Mesendoderm (in vitro differentiated cells): ENCODE measurements around the gene EPSTI1.

Experiments
- DNase-seq: peaks from one replicate; pipeline ENCODE4 v3.0.0; 2013
- H2AK5ac ChIP-seq: 2 replicates; pipeline ENCODE4 v1.6.1; 2013; ENCODE audit warnings: low read length, inconsistent platforms
- H2BK120ac ChIP-seq: 2 replicates; pipeline ENCODE4 v1.6.1; 2013; ENCODE audit warnings: low read depth, mild to moderate bottlenecking, low read length, moderate library complexity, mixed read lengths
- H2BK15ac ChIP-seq: replicated peaks from 2 replicates; pipeline ENCODE4 v1.6.1; 2013; ENCODE audit warnings: low read depth, mild to moderate bottlenecking, moderate library complexity
- H2BK5ac ChIP-seq: 2 replicates; pipeline ENCODE4 v1.6.1; 2013; ENCODE audit warnings: low read length, inconsistent platforms
- H3K18ac ChIP-seq: 2 replicates; pipeline ENCODE4 v1.6.1; 2013; ENCODE audit warnings: mild to moderate bottlenecking, low read length, mixed read lengths
- H3K23ac ChIP-seq: one replicate; pipeline ENCODE4 v1.6.1; 2013; ENCODE audit warnings: low read length
- H3K27ac ChIP-seq: 2 replicates; pipeline ENCODE4 v1.5.1; 2013; ENCODE audit warnings: low read depth, mild to moderate bottlenecking, inconsistent platforms, low read length, moderate library complexity
- H3K27me3 ChIP-seq: 2 replicates; pipeline ENCODE4 v1.6.1; 2013; ENCODE audit warnings: low read length, control low read depth, mild to moderate bottlenecking, inconsistent platforms; ENCODE audit not compliant: insufficient read depth, poor library complexity
- H3K36me3 ChIP-seq: 2 replicates; pipeline ENCODE4 v1.6.1; 2013; ENCODE audit warnings: low read length, inconsistent platforms; ENCODE audit not compliant: control insufficient read depth, insufficient read depth
- H3K4ac ChIP-seq: one replicate; pipeline ENCODE4 v1.6.1; 2013; ENCODE audit warnings: low read depth, mild to moderate bottlenecking, low read length, moderate library complexity
- H3K4me1 ChIP-seq: 2 replicates; pipeline ENCODE4 v1.6.1; 2013; ENCODE audit warnings: low read depth, low read length, inconsistent platforms; ENCODE audit not compliant: control insufficient read depth
- H3K4me2 ChIP-seq: 2 replicates; pipeline ENCODE4 v1.6.1; 2013; ENCODE audit warnings: low read length
- H3K4me3 ChIP-seq: 2 replicates; pipeline ENCODE4 v1.5.1; 2013; ENCODE audit warnings: mild to moderate bottlenecking, low read length
- H3K56ac ChIP-seq: one replicate; pipeline ENCODE4 v1.6.1; 2013; ENCODE audit warnings: low read length
- H3K79me1 ChIP-seq: 2 replicates; pipeline ENCODE4 v1.6.1; 2013; ENCODE audit warnings: low read length, inconsistent platforms
- H3K79me2 ChIP-seq: 2 replicates; pipeline ENCODE4 v1.6.1; 2013; ENCODE audit warnings: mild to moderate bottlenecking, low read length; ENCODE audit not compliant: control insufficient read depth, insufficient read depth
- H3K9ac ChIP-seq: 2 replicates; pipeline ENCODE4 v1.6.1; 2013; ENCODE audit warnings: low read length, inconsistent platforms
- H4K5ac ChIP-seq: one replicate; pipeline ENCODE4 v1.6.1; 2013; ENCODE audit warnings: low read length
- H4K8ac ChIP-seq: one replicate; pipeline ENCODE4 v1.6.1; 2013; ENCODE audit warnings: low read depth, mild to moderate bottlenecking, control low read depth, low read length, moderate library complexity
- WGBS: extraction: QIAGEN DNeasy Blood & Tissue Kit; methylation state at CpG from one replicate; pipeline ENCODE4 v1.1.7; 2013; ENCODE audit warnings: low lambda C conversion rate, missing lambda C conversion rate; ENCODE audit not compliant: insufficient coverage; ENCODE audit errors: extremely low coverage; 5-methylcytosine and 5-hydroxymethylcytosine counted together

The EPSTI1 gene

DNA sequence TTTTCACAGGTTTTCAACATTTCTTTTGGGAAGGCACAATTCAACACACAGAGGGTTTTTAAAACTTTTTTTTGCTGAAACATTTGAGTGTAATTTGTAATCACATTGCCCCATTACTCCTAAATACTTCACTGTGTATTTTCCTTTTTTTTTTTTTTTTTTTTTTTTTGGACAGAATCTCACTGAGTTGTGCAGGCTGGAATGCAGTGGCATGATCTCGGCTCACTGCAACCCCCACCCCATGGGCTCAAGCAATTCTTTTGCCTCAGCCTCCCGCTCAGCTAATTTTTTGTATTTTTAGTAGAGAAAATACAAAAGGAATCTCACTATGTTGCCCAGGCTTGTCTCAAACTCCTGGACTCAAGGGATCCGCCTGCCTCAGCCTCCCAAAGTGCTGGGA is 16.6 kb upstream of the EPSTI1 start:
- no peaks in the 10 kb centered on the region for H3K4me1 ChIP-seq
- no peak overlapping the region for H3K4me3 ChIP-seq
- no peak for DNase-seq
- no CpG with 5 or more reads among the region's 3 CpGs for WGBS
- no peaks in the 10 kb centered on the region for H3K36me3 ChIP-seq
- H2BK120ac ChIP-seq, result no peak overlapping the region
- no peak overlapping the region for H3K23ac ChIP-seq
- no peaks in the 10 kb centered on the region for H3K79me1 ChIP-seq
- no peaks in the 10 kb centered on the region for H3K79me2 ChIP-seq
- no peak overlapping the region for H3K9ac ChIP-seq
- peak overlapping the region; percentile 18 for H3K18ac ChIP-seq
- H3K27ac ChIP-seq, result no peak overlapping the region
- H3K56ac ChIP-seq, result no peak overlapping the region
- H2AK5ac ChIP-seq, result no peak overlapping the region
- no peaks in the 10 kb centered on the region for H3K27me3 ChIP-seq
- H3K4me2 ChIP-seq, result no peak overlapping the region
- peak overlapping the region; percentile 56 for H4K8ac ChIP-seq
- H3K4ac ChIP-seq, result no peak overlapping the region
- H4K5ac ChIP-seq, result no peak overlapping the region
- H2BK5ac ChIP-seq, result no peak overlapping the region
- peak overlapping the region; percentile 92 for H2BK15ac ChIP-seq

DNA sequence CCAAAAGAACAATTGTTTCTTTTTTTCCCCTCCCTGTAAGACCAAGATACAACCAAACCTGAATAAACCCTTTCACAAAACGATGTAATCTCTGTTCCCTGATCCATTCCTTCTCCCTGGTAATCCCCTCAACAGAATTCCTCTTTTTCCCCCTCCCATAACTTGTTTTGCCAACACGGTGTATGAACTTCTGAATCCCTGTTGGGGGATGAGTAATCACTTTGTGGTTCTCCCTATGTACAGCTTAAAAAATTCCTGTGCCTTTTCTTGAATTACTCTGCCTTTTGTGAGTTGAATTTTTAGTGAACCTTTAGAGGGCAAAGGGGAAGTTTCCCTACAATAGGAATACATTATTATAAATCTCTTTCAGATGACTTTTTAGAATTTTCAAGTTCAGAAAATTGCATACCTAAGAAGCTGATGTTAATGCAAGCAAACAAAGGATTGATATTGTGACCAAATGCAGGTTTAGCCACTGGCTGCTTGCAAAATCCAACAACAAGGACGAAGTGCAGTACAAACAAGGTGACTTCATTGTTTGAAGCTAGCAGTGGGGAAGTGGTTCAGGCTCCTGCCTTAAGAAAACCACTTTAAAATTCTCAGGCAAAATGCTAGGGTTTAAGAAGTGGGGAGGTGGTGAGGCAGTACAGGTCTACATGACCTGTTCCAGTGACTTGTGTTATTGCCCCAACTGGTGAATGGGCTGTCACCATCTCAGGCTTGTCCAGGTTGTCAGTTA is 15.0 kb upstream of the EPSTI1 start:
- Histone ChIP-seq H3K36me3 (no peaks in the 10 kb centered on the region), H3K4ac (no peak overlapping the region), H3K4me1 (no peaks in the 10 kb centered on the region), H3K9ac (no peak overlapping the region), H4K5ac (no peak overlapping the region), H3K4me3 (no peak overlapping the region), H3K79me2 (no peaks in the 10 kb centered on the region), H3K79me1 (no peaks in the 10 kb centered on the region), H2BK120ac (peak overlapping the region; percentile 62), H4K8ac (peak overlapping the region; percentile 5), H3K23ac (no peak overlapping the region), H2BK5ac (no peak overlapping the region), H3K56ac (peak overlapping the region; percentile 58), H3K27ac (peak overlapping the region; percentile 16), H3K18ac (peak overlapping the region; percentile 90), H2BK15ac (peak overlapping the region; percentile 57), H2AK5ac (no peak overlapping the region), H3K27me3 (no peaks in the 10 kb centered on the region), H3K4me2 (no peak overlapping the region)
- peak; percentile 50 for DNase-seq
- WGBS, result no CpG with 5 or more reads among the region's 3 CpGs

DNA sequence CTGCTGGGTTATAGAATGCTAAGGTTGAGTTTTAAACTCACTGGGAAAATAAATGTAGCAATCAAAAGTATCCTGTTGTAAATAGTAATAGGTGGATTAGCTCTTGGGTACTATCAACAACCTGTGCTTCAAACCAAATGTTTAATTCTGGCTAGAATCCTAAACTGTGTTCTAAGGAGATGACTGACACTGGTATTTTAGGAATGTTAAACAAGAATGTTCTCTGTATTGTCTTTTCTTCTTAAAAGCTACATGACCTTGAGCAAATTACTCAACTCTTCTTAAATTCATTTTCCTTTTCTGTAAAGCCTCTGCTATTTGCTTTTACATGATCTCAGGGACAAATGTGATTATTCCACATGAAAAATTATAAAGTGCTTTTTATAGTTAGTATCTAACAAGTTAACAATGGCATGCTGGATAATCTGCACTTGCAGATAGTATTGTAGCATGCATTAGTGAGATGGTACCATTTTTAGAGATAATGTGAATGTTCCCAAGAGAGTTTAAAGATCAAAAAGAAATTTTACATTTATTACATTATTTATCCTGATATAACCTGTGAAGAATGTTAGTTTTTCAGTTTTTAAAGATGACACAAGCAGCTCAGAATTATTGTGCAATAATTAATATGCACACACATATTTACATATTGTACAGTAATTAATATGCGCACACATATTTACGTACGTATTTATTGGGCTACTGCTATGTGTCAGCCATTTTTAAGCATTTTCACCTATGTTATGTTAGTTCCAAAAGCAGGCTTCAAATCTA is 13.6 kb upstream of the EPSTI1 start:
- Histone ChIP-seq H3K4me2 (no peak overlapping the region), H2BK15ac (no peak overlapping the region), H3K79me2 (no peaks in the 10 kb centered on the region), H3K4ac (no peak overlapping the region), H3K4me3 (no peak overlapping the region), H3K4me1 (no peaks in the 10 kb centered on the region), H3K9ac (no peak overlapping the region), H3K18ac (no peak overlapping the region), H3K36me3 (no peaks in the 10 kb centered on the region), H3K23ac (no peak overlapping the region), H4K8ac (no peak overlapping the region), H4K5ac (no peak overlapping the region), H3K56ac (no peak overlapping the region), H2BK5ac (no peak overlapping the region), H2AK5ac (no peak overlapping the region), H2BK120ac (no peak overlapping the region), H3K27ac (no peak overlapping the region), H3K27me3 (no peaks in the 10 kb centered on the region), H3K79me1 (no peaks in the 10 kb centered on the region)
- WGBS, result no CpG with 5 or more reads among the region's 3 CpGs
- DNase-seq, result no peak

DNA sequence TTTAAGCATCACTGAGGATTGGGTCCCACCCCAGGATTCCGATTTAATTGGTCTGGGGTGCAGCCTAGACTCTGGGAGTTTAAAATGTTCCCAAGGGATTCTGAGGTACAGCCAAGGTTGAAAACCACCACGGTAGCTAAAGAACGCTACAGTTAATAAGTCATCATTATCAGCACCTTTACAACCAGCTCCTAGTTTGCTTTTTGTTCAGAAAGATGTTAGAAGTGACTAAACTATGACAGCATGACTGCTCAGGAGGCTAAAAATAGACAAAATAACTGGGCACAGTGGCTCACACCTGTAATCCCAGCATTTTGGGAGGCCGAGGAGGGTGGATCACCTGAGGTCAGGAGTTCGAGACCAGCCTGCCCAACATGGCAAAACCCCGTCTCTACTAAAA is 11.7 kb upstream of the EPSTI1 start:
- no peak overlapping the region for H2BK15ac ChIP-seq

DNA sequence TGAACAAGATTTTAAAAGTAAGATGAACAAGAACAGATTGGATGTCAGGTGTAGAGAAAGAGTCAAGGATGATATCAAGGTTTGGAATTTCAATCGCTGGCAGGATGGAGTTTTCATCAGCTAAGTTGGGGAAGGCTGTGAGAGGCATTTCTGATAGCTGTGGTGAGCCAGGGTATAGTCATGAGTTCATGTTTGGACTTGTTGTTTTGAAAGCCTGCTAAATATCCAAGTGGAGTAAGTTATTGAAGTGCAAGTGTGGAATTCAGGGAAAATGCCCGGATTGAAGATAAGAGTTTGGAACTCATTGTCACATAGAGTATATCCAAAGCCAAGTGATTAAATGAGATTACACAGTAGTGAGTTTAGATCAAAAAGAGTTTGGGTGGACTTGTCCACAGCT is 11.0 kb upstream of the EPSTI1 start:
- no peak overlapping the region for H3K9ac ChIP-seq
- H3K79me1 ChIP-seq, result no peaks in the 10 kb centered on the region
- H2AK5ac ChIP-seq, result no peak overlapping the region
- WGBS, result no CpG with 5 or more reads among the region's 2 CpGs
- H3K4me1 ChIP-seq, result no peaks in the 10 kb centered on the region
- H2BK5ac ChIP-seq, result no peak overlapping the region
- no peak for DNase-seq
- H3K4me2 ChIP-seq, result no peak overlapping the region
- H3K27ac ChIP-seq, result no peak overlapping the region
- H3K56ac ChIP-seq, result no peak overlapping the region
- H3K79me2 ChIP-seq, result no peaks in the 10 kb centered on the region
- no peaks in the 10 kb centered on the region for H3K36me3 ChIP-seq
- peak overlapping the region; percentile 2 for H2BK120ac ChIP-seq
- no peak overlapping the region for H4K8ac ChIP-seq
- H2BK15ac ChIP-seq, result no peak overlapping the region
- H3K4ac ChIP-seq, result no peak overlapping the region
- H3K18ac ChIP-seq, result no peak overlapping the region
- H3K27me3 ChIP-seq, result no peaks in the 10 kb centered on the region
- H4K5ac ChIP-seq, result no peak overlapping the region
- no peak overlapping the region for H3K4me3 ChIP-seq
- no peak overlapping the region for H3K23ac ChIP-seq

More for the DNA sequence above, 11.7 kb upstream of the EPSTI1 start:
- Histone ChIP-seq H2BK120ac (no peak overlapping the region), H2AK5ac (no peak overlapping the region), H3K27me3 (no peaks in the 10 kb centered on the region), H3K23ac (no peak overlapping the region), H3K4me1 (no peaks in the 10 kb centered on the region), H3K27ac (no peak overlapping the region), H3K36me3 (no peaks in the 10 kb centered on the region), H3K79me2 (no peaks in the 10 kb centered on the region), H3K4ac (no peak overlapping the region), H3K9ac (no peak overlapping the region), H3K4me3 (no peak overlapping the region), H4K8ac (no peak overlapping the region), H3K18ac (no peak overlapping the region), H3K4me2 (no peak overlapping the region), H4K5ac (no peak overlapping the region), H3K56ac (no peak overlapping the region), H2BK5ac (no peak overlapping the region), H3K79me1 (no peaks in the 10 kb centered on the region)
- DNase-seq, result no peak
- WGBS, result no CpG with 5 or more reads among the region's 6 CpGs
